GM13976 (cell line): ENCODE results near the gene RPS6KC1.
"Not testable (repeated sequence)": the region's sequence is repeated elsewhere in the genome, so short reads cannot be mapped to it uniquely, and the experiment has no call there.

Experiments
- DNase-seq: peaks from one replicate; pipeline ENCODE4 v3.0.0; 2012; ENCODE audit warnings: low spot score
- CTCF ChIP-seq: IDR thresholded peaks from 2 replicates; pipeline ENCODE4 v1.5.1; 2012; ENCODE audit warnings: borderline replicate concordance, mild to moderate bottlenecking; ENCODE audit not compliant: insufficient read depth; ENCODE audit errors: extremely low read depth, missing control alignments, control extremely low read depth
- in situ Hi-C: fragments of 300-500 bp; cut with MboI; formaldehyde crosslinking; loops from one replicate; pipeline ENCODE4 v1.12.0; 2022; ENCODE audit warnings: low sequenced_read_pairs, mixed read lengths, inconsistent platforms; ENCODE audit not compliant: unreplicated experiment

RPS6KC1 gene

DNA sequence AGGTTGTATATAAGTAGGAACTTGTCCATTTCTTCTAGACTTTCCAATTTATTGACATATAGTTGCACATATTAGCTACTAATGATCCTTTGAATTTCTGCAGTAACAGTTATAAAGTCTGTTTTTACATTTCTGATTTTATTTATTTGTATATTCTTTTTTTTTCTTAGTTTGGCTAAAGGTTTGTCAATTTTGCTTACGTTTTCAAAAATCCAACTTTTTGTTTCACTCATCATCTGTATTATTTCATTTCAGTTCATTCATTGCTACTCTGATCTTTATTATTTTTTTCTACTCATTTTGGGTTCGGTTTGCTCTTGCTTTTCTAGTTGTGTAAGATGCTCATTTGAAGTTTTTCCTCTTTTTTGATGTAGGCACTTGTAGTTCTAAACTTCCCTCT, 97.9 kb downstream of the RPS6KC1 start:
- no peak for TF ChIP-seq CTCF
- in situ Hi-C loops: no loop called here
- DNase-seq: no peak

- in situ Hi-C loops, DNase-seq: not testable (repeated sequence)
Measured at GRCh38 chr1:213150090-213150489, 99.0 kb downstream of the RPS6KC1 start.

GRCh38 chr1:213154056-213154685, 103.1 kb downstream of the RPS6KC1 start:
- in situ Hi-C loops: no loop called here
- TF ChIP-seq CTCF: no peak
- DNase-seq: no peak

GRCh38 chr1:213159376-213159775, 108.3 kb downstream of the RPS6KC1 start:
- no peak for TF ChIP-seq CTCF
- in situ Hi-C loops: no loop called here
- DNase-seq: no peak

DNA sequence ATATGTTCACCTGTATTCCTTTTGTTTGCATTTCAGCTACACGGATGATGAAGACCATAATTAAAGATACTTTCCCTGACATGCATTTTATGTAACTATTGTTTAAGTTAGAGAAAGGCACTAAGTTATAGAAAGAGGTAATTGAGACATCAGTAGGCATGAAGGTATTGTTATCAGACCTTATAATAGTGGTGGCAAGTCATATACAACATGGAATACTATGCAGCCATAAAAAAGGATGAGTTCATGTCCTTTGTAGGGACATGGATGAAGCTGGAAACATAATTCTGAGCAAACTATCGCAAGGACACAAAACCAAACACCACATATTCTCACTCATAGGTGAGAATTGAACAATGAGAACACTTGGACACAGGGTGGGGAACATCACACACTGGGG, 109.4 kb downstream of the RPS6KC1 start:
- in situ Hi-C loops, DNase-seq: not testable (repeated sequence)

DNA sequence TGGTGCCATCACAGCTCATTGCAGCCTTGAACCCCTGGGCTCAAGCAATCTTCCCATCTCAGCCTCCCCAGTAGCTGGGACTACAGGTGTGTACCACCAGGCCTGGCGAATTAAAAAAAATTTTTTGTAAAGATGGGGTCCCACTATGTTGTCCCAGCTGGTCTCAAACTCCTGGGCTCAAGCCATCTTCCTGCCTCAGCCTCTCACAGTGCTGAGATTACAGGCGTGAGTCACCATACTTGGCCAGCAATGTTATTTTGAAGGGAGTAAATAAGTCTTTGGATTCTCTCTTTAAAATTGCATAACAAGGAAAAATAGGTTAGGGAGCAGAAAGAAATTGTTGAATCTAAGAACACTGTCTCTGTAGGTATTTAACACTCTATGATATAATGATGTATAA, 111.3 kb downstream of the RPS6KC1 start:
- TF ChIP-seq CTCF: no peak
- in situ Hi-C loops: no loop called here
- DNase-seq: no peak

DNA sequence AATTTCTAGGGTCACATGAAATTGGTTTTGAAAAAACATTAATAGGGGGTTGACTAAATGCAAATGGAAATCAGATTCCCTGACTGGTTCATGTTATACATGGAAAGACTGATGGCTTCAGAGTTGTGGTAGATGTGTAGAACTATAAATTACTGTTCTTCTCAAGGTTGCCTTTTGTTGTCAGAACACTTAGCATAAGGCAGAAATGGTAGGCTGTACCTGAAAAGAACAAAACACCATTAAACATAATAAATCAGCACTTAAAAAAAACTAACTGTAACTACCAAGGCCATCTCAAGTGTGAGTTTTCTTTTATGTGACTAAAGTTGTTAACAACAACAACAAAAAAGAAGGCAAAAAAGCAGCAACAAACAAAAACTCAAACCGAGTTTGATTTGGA, 111.8 kb downstream of the RPS6KC1 start:
- no peak for DNase-seq
- in situ Hi-C loops: no loop called here
- TF ChIP-seq CTCF: no peak

DNA sequence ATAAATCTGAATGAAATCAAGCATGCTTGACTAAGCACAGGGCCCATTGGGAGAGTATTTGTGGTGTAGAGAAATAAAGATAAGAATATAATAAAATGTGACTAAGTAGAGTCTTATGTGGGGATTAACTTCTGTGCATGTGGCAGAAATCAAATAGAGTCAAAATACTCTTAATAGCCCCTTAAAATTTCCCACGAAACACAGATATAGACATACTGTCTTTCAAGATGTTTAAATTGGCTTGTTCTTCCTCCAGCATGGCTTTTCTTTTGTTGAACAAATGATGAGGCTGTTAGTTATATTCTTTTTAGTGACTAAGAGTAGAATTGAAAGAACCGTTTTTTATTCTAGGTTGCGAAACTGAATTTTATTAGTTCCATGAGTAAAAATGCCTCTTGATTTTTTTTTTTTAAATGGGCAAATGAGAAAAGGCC, 112.3 kb downstream of the RPS6KC1 start:
- TF ChIP-seq CTCF: no peak
- no peak for DNase-seq
- in situ Hi-C loops: no loop called here
